GM20431 (cell line): Measurements from ENCODE around the gene ZBTB5.
"Not testable (repeated sequence)": the region's sequence is repeated elsewhere in the genome, so short reads cannot be mapped to it uniquely, and the experiment has no call there.

ENCODE experiments used
- in situ Hi-C: fragments of 300-500 bp; cut with MseI, MboI; formaldehyde crosslinking; loops from one replicate; pipeline ENCODE4 v1.15.0; 2020; ENCODE audit warnings: low sequenced_read_pairs; ENCODE audit not compliant: unreplicated experiment

Gene ZBTB5

DNA sequence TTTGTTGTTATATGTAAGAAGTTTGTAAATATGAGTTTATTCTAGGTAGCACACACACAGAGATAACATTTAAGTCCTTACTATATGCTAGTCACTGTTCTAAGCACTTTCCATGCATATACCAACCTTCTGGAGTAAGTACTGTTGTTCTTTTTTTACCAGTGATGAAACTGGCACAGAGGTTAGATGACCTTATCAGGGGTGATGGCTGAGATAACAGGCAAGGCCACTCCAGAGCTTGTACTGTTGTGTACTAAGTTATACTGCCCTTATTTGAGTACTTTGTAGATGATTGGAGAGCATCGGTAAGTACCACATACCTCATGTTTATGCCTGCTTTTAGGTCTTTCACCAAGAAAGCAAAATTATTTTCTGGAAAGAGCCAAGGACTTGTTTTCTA, 26.7 kb upstream of the ZBTB5 start:
- in situ Hi-C loops, result no loop called here

DNA sequence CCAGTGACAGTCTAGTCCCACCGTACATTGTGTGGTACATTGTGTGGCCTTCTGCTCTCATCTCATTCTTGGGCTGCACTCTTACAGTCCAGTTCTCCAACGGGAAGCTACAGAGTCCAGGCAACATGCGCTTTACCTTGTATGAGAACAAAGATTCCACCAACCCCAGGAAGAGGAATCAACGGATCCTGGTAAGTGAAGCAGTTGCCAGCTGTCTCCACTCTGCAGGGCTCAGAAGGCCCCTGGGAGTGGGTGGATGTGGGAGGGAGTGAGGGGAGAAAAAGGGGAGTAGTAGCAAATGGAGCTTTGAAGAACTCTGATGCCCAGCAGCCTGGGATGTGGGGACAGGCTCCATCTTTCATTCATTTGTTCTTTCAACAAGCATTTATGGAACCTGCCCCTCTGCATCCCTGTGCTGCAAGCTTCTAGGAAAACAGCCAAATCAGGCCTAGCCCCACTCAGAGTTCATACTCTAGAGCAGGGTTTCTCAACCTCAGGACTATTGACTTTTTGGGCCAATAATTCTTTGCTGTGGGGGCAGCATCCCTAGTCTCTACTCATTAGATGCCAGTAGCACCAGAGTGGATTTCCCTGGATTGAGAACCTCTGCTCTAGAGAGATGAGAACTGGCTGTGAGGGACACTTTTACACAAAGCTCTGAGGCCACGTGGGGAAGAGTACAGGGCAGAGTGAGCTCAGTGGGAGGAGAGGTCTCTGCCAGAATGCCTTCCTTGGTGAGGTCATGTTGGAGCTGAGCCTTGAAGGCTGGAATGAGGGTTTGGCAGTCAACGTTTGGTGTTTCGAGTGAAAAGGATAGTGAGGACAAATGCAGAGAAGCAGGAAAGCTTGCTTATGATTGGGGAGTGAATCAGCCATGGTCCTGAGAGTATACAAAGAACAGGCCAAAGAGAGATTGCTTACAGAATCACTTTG, 21.6 kb upstream of the ZBTB5 start:
- in situ Hi-C loops, result loop anchor here (10.0 kb wide), 1 partner anchor 58 kb away; no protein-coding TSS in a partner anchor

DNA sequence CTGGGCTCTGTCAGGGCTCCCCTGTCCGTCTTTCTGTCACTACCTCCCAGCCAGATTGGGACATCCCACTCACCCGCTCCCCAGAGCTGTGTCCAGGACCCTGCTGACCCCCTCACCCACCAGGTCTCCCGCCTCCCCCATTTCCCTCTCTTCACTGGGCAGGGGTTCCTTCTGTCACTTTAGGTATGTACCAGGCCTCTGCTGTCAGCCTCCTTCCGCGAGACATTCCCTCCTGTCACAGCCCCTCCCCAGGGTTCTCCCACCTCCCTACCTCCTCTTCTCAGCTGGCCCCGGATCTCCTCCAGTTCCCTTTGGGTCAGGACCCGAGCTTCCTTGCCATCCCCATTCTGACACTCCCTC, 21.0 kb upstream of the ZBTB5 start:
- in situ Hi-C loops, result loop anchor here (10.0 kb wide), 1 partner anchor 59 kb away; no protein-coding TSS in a partner anchor

DNA sequence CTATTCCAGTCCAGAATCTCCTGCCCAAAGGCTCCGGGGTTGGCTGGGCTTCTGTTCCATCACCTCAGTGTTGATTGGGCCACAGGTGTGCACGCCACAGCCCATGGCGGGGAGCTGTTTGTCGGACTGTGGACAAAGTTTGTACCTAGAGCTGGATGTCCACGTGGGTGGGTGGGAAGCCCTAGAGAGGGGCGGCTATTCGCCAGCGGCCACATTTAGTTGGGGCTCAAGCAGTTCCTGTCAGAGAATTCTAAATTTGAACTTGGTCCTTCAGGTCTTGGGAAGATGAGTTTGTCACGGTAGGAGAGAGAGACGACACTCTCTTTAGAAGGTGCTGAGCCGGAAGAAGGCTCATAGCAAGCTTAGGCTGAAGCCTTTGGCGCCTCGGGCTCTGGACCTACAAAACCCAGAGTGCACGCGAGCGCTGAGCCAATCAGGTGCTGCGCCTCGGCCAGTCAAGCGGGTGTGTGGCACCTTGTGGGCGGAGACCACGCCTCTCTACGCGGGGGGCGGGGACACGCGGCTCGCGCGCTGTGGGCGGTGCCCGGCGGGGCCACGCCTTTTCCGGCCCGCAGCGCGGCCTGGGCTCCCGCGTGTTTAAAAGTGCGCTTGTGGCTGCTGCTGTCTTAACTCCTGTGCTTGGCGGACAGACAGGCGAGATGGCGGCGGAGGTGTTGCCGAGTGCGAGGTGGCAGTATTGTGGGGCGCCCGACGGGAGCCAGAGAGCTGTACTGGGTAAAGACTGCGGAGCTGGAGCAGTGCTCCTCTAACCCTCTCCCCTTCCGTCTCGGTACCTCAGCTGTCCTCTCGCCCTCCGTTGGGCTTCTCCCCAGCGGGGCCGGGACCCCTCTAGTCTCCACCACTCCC, 20.4 kb upstream of the ZBTB5 start, which contains the start of gene POLR1E:
POLR1E (plus strand) TSS at position 560 of the 867 bp plus-strand sequence; CDS start at position 660, 100 bp downstream.
- in situ Hi-C loops, result loop anchor here (10.0 kb wide), 1 partner anchor 59 kb away; no protein-coding TSS in a partner anchor

DNA sequence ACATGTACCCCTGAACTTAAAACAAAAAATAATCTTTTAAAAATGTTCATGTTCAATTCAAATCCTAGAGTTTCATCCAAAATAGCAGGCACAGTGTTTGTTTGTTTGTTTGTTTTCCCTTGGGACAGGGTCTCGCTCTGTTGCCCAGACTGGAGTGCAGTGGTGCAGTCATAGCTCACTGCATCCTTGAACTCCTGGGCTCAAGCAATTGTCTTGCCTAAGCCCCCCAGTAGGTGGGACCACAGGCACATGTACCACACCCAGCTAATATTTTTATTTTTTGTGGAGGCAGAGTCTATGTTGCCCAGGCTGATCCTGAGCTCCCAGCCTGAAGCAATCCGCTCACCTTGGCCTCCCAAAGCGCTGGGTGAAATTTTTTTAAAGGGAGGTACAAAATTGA, 15.5 kb upstream of the ZBTB5 start:
- in situ Hi-C loops, result loop anchor here (10.0 kb wide), 1 partner anchor 64 kb away; no protein-coding TSS in a partner anchor

DNA sequence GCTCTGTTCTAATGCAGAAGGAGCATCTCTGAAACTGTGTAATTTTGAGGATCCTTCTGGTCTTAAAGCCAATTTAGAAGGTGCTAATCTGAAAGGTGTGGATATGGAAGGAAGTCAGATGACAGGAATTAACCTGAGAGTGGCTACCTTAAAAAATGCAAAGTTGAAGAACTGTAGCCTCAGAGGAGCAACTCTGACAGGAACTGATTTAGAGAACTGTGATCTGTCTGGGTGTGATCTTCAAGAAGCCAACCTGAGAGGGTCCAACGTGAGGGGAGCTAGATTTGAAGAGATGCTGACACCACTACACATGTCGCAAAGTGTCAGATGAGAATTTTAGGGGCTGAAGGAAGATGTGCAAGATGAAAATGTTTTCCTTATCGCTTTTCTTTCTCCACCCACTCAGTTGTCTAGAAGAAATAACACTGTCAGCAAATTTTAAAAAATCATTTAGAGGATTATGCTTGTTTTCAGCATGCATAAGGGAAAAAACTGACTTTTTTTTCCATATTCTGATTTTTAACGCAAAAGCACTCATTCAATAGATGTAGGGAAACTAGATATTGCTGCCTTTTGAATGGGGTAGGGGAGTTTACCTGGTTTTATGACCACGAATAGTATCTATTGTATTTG, 12.9 kb upstream of the ZBTB5 start:
- in situ Hi-C loops, result not testable (repeated sequence)

DNA sequence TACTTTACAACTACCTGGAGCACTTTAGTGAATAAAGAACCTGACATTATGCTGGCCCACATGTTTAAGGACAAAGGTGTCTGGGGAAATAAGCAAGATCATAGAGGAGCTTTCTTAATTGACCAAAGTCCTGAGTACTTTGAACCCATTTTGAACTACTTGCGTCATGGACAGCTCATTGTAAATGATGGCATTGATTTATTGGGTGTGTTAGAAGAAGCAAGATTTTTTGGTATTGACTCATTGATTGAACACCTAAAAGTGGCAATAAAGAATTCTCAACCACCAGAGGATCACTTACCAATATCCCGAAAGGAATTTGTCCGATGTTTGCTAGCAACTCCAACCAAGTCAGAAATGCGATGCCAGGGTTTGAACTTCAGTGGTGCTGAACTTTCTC, 12.2 kb upstream of the ZBTB5 start:
- in situ Hi-C loops, result not testable (repeated sequence)

DNA sequence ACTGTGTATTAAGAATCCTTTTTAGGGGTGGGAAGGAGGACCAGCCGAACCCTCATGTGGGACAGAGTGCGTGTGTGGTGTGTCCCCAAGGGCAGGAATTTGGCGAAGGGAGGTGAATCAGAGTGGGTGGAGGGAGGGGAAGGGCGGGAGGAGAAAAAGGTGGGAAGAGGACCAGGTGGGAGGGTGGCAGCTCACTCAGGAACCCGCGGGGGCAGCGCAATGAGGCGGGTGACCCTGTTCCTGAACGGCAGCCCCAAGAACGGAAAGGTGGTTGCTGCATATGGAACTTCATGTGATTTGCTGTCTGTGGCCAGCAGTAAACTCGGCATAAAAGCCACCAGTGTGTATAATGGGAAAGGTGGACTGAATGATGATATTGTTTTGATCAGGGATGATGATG, 11.7 kb upstream of the ZBTB5 start:
- in situ Hi-C loops, result no loop called here

DNA sequence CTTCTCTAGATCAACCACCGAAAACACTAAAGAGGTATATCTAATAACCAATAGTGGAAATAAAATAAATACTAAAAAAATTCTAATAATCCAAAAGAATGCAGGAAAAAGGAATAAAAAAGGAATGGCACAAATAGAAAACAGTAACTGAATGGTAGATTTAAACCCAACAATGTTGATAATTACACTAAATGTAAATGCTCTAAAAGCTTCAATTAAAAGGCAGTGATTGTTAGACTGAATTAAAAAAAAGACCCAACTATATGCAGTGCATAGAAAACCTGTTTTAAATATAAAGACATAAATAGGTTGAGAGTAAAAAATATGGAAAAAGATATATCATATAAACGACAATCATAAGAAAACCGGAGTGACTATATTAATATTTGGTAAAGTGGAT, 9.2 kb upstream of the ZBTB5 start:
- in situ Hi-C loops, result no loop called here

DNA sequence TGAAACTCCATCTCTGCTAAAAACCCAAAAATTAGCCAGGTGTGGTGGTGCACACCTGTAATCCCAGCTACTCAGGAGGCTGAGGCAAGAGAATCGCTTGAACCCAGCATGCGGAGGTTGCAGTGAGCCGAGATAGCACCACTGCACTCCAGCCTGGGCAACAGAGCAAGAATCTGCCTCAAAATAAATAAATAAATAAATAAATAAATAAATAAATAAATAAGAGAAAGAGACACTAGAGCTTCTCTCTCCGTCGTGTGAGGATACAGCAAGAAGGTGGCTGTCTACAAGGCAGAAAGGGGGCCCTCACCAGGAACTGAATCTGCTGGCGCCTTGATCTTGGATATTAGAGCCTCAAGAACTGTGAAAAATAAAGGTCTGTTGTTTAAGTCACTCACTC, 8.7 kb upstream of the ZBTB5 start:
- in situ Hi-C loops, result not testable (repeated sequence)

DNA sequence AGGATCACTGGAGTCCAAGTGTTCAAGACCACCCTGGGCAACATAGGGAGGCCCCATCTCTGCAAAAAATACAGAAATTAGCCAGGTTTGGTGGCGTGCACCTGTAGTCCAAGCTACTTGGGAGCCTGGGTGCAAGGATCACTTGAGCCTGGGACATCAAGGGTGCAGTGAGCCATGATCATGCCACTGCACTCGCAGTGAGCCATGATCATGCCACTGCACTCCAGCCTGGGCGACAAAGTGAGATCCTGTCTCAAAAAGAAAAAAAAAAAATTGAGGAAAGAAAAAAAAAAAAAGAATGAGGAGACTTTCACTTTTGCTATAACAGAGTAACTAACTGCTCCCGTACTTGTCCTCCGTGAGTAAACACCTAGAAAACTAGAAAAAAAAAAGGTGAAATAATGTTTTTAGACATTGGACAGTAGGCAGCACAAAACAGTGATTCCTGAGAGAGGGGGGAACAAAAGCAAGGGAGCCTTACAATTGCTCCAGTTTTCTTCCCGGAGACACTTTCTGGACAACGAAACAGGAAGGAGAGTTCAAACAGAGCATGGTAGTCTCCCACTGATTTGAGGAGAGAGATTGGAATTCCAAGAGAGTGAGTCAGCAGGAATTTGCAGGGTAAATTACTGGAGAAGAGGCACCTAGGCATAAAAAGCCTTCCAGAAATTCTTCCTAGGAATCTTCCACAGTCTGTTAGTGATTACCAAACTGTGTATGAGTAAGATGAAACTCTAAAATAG, 6.9 kb upstream of the ZBTB5 start:
- in situ Hi-C loops, result no loop called here

DNA sequence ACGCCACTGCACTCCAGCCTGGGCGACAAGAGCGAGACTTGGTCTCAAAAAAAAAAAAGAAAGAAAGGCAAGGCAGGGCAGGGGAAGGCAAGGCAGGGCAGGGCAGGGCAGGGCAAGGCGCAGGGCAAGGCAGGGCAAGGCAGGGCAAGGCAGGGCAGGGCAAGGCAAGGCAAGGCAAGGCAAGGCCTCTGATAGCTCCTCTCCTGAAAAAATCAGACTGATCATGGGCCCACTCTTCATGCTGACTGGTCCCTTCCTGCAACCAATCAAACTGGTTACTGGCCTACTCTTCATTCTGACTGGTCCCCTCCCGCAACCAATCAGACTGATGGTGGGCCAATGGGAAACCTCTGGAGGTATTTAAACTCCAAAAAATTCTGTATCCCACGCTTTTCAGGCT, 3.4 kb upstream of the ZBTB5 start:
- in situ Hi-C loops, result no loop called here

DNA sequence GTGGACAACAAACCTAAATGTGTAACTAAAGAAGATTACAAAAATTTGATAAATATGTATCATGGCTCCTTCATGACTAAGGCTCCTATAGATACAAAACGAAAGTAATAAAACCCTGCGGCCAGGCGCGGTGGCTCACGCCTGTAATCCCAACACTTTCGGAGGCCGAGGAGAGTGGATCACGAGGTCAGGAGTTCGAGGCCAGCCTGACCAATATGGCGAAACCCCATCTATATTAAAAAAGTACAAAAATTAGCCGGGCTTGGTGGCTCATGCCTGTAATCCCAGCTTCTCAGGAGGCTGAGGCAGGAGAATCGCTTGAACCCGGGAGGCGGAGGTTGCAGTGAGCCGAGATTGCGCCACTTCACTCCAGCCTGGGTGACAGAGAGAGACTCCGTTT, 2.3 kb upstream of the ZBTB5 start:
- in situ Hi-C loops, result not testable (repeated sequence)

DNA sequence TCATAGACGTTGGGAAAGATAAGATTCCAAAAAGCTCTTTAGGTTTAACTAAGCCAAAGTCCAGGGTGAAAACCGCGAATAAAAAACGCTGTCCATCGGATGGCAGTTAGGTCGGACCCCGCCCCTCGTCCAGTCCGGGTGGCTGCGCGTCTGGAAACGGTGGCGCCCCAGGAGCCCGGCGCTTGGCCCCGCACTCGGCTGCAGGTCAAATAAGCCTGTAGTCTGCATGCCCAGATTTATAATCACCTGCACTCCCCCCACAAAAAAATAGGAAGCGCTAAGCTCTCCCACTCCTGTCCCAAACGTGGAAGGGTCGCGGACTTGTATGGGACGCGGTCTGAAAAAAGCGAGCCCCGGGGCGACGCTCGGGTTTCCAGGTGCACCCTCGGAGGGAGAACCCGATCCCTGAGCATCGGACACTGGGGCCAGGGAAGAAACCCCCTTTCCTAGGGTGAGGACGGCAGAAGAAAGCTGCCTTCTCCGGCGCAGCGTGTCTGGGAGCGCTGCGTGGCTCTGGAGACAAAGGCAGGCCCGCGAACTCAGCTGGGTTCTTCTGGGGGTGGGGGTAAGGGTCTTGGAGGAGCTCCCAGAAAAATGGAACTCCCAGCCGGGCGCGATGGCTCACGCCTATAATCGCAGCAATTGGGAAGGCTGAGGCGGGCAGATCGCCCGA, 923 bp upstream of the ZBTB5 start:
- in situ Hi-C loops, result no loop called here

DNA sequence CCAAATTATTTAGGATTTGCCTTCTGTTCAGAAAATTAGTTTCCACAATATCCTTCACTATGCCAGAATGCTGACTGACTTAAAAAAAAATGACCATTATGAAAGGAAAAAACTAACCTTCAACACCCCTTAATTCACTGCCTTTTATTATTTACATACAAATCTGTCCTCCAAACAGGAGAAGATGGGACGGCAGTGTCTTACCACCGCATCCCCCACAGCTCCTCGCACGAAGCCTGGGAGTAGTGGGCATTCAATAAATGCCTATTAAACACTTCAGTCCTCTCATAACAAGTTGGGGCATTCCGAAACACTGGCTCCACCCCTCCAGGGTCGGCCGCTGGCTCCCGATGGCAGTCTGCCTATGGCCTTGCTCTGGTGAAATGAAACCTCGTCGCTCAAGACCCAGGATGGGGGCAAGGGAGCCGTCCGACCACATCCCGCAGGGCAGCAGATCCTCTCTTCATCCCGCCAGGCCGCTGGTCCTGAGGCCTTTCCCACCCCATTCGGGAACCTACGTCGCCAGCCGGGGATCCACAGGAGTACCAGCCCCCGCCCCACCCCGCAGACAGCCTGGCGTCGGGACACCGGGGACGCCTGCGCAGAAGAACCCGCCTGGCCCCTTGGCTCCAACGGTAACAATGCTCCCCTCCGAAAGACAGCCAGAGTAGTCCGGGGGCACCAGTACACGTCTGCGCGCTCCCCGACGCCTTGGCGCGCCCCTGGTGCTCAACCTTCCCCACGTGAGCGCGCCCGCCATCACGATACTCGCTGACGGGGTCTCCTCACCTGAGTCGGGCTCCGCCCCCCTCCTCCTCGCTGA, 613 bp downstream of the ZBTB5 start:
- in situ Hi-C loops, result no loop called here

DNA sequence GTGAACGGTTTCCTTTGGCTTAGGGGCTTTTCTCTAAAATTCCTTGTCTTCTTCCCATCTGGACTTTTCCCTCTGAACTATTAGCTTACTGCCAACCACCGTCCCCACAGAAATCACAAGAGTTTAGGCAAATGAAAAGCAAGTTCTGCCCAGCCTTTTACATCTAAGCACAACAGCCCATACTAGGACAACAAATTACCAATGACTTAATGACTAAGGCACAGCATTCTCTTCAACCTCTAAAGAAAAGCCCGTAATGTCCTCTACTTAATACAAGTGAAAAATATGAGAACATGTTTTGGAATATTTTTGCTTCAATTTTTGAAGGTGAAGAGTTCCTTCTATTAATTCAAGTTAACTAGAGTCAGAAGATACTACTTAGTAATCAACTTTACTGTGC, 1.2 kb downstream of the ZBTB5 start:
- in situ Hi-C loops, result no loop called here

DNA sequence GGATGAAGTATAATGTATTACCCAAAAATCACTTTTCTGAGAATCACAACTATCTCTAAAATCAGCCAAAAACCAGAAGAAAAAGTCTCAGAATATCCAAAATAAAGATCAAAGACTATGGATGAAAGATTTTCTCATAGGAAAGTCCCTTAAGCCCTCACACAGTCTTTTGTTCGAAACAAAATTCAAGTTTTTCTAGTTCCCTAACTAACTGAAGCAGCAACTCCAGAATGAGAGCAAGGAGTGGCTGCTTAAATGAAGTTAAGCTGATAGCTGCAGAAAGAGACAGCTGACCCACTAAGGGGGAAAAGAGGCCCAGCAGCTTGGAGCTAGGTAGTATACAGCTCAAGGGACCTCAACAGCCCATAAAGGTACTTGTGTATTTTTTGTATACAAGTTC, 8.4 kb downstream of the ZBTB5 start:
- in situ Hi-C loops, result no loop called here

DNA sequence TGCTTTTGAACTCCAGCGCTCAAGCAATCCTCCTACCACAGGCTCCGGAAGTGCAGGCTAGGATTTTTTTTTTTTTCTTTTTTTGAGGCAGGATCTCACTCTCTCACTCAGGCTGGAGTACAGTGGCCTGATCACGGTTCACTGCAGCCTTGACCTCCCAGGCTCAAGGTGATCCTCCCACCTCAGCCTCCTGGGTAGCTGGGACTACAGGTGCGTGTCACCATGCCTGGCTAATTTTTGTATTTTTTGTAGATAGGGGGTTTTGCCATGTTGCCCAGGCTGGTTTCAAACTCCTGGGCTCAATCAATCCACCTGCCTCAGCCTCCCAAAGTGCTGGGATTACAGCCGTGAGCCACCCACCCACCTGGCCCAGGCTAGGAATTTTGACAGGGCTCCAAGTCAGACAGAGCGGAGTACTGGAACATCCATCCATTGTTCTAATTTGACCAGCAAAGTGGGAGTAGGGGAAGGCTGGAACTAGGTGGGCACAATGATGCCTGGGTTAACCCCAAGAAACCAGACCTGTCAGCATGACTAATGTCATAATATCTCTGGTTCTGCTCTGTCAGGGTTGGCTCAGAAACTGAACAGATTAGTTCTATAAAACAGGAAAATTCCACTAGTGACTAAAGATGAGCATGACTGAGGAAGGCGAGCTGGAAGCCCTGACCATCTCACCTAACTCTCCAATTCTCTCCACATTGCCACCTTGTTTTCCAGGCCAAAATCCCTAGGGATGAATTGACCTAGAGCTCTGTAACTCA, 9.2 kb downstream of the ZBTB5 start:
- in situ Hi-C loops, result no loop called here
